Heart right ventricle (tissue), 16 donors: ENCODE results near the gene MFRP. TPM values are rescaled to one million over a fixed set of nuclear protein-coding genes. Genes with fewer than 3 reads are reported as not detected.

Experiments
- ATAC-seq, 8 donors: fragments of 200-7000 bp; cut with Tn5 transposase; one replicate each; pipeline ENCODE4 v1.9.1; 2020; ENCODE audit warnings: mild to moderate bottlenecking in 8 of 8, moderate library complexity in 8 of 8, moderate number of reproducible peaks in 1 of 8
- DNase-seq, 2 donors: peaks; one replicate each; pipeline ENCODE4 v3.0.0-alpha.2; 2020
- H3K27ac ChIP-seq, 10 donors: fragments of 200-600 bp; sonication (generic) in 2 of 10; one replicate each; pipeline versions ENCODE4 v1.5.0 to v1.8.0; 2020 to 2022; ENCODE audit warnings: mild to moderate bottlenecking in 3 of 10
- H3K27me3 ChIP-seq, 7 donors: fragments of 200-600 bp; one replicate each; pipeline ENCODE4 v1.8.0; 2021 to 2022; ENCODE audit warnings: mild to moderate bottlenecking in 2 of 7
- H3K36me3 ChIP-seq, 9 donors: fragments of 200-600 bp; sonication (generic) in 1 of 9; one replicate each; pipeline versions ENCODE4 v1.5.0 to v1.8.0; 2020 to 2022; ENCODE audit warnings: mild to moderate bottlenecking in 2 of 9
- H3K4me1 ChIP-seq, 9 donors: fragments of 200-600 bp; sonication (generic) in 1 of 9; one replicate each; pipeline versions ENCODE4 v1.5.0 to v1.8.0; 2020 to 2022; ENCODE audit warnings: mild to moderate bottlenecking in 4 of 9
- H3K4me3 ChIP-seq, 10 donors: fragments of 200-600 bp; sonication (generic) in 2 of 10; one replicate each; pipeline versions ENCODE4 v1.5.0 to v1.8.0; 2020 to 2022; ENCODE audit warnings: mild to moderate bottlenecking in 7 of 10, moderate library complexity in 2 of 10
- H3K9me3 ChIP-seq, 11 donors: fragments of 200-600 bp in 10 of 11; sonication (generic) in 2 of 11; one replicate each; pipeline versions ENCODE4 v1.5.0 to v1.8.0; 2013 to 2022; ENCODE audit warnings: mild to moderate bottlenecking in 2 of 11, control low read depth in 1 of 11, moderate library complexity in 1 of 11
- CTCF ChIP-seq, 9 donors: fragments of 200-600 bp; sonication (generic) in 2 of 9; IDR thresholded peaks; one replicate each; pipeline versions ENCODE4 v1.5.0 to v1.8.0; 2021 to 2022; ENCODE audit warnings: antibody characterized with exemption in 9 of 9, mild to moderate bottlenecking in 5 of 9, moderate library complexity in 1 of 9
- WGBS, 2 donors: extraction: QIAGEN DNeasy Blood & Tissue Kit; methylation state at CpG; one replicate each; pipeline ENCODE4 v1.1.7; 2013; ENCODE audit warnings: inconsistent platforms in 1 of 2; 5-methylcytosine and 5-hydroxymethylcytosine counted together
- intact Hi-C, 10 donors: fragments of 100-400 bp; cut with DNase I; formaldehyde crosslinking; loops; one replicate each; pipeline versions ENCODE4 v1.11.1 to v1.14.2; 2022
- polyA plus RNA-seq, 2 donors: library from polyadenylated mRNA; stranded (reverse); fragments of 200-250 nt; gene quantifications; one replicate each; pipeline ENCODE4 v1.2.3, GENCODE V29; 2013
- total RNA-seq, 10 donors: library from RNA; stranded (reverse); fragmentation: NEBNext Ultra II Directional in 3 of 10; extraction: Animal tissue kit (Norgen Biotek cat#: 25700) in 3 of 10; gene quantifications; one replicate each; pipeline versions ENCODE4 v1.2.1 to v1.2.4, GENCODE V29; 2021 to 2023
- donor health status: Arrhythmogenic right ventricular cardiomyopathy.
- donor health status: ischemic (EF 13 %, LVEDD 7.1; RV severe dilation, severe dysfunction).
- donor health status: healthy with polysubstance abuse.
- donor health status: DM: no; HTN: yes; CAD: no.
- donor health status: DM: no; HTN: no; CAD: no.
- donor health status: ischemic (EF 25% LVEDD 6.9; RV normal size, moderate dysfunction).
- donor health status: ischemic (EF 25% LVEDD 5.7; RV mildly dilated, moderate dysfunction).
- donor health status: healthy.
- donor health status: DM: yes; HTN: yes; CAD: no.
- donor health status: Ischemic cardiomyopathy.
- donor health status: ischemic (EF 35%, LVEDD 5.7; RV mildly dilated, moderate dysfunction).
- donor health status: nonischemic (EF 11% LVEDD 7.7; RV severe dilation, severe dysfunction).
- donor health status: DM: yes; HTN: yes; CAD: no.
- donor health status: PGD.
- donor health status: ischemic (EF 29% LVEDD 5.4; RV normal size, mild dysfunction).
- donor health status: nonischemic (EF 23%, LVEDD 6.1; RV moderate dilation, normal function).

Gene MFRP
- total and polyA plus RNA-seq, 12 donors, result 0.04 TPM; not detected in 11

GRCh38 chr11:119299416-119299815 lies 47.1 kb downstream of the MFRP start:
- no peak for ATAC-seq
- peaks cover 0 to 42% (median 24%) of the 10 kb centered on the region in 9 donors for H3K4me1 ChIP-seq
- intact Hi-C loops, result loop anchor here in 1 of 10 donors (10.0 kb wide), 1 partner anchor 95 kb away; the partner anchor contains the start of gene CBL

GRCh38 chr11:119298726-119299125 lies 47.8 kb downstream of the MFRP start:
- no peaks in the 10 kb centered on the region for H3K27me3 ChIP-seq
- DNase-seq (peak; percentile 61 to 65), ATAC-seq (peak; percentile 79 to 96 (median 88))
- H3K9me3 ChIP-seq, result no peaks in the 10 kb centered on the region
- peak overlapping the region in 7 of 10 donors; percentile 57 to 77 (median 73) for H3K27ac ChIP-seq
- intact Hi-C loops, result loop anchor here in 1 of 10 donors (10.0 kb wide), 1 partner anchor 94 kb away; the partner anchor contains the start of gene CBL
- peaks cover 0 to 42% (median 24%) of the 10 kb centered on the region in 9 donors for H3K4me1 ChIP-seq
- H3K36me3 ChIP-seq, result peaks cover 0 to 96% (median 29%) of the 10 kb centered on the region in 9 donors
- 41 to 64% methylated on average over 2 of the region's 2 CpGs for WGBS, 2 donors
- TF ChIP-seq CTCF (IDR thresholded peaks at IDR 0.05), result no peak
- no peak overlapping the region for H3K4me3 ChIP-seq

More at GRCh38 chr11:119299416-119299815, 47.1 kb downstream of the MFRP start:
- WGBS, 2 donors, result 94 to 95% methylated on average over 9 of the region's 9 CpGs
- no peak overlapping the region for H3K4me3 ChIP-seq
- DNase-seq, result no peak
- no peaks in the 10 kb centered on the region for H3K9me3 ChIP-seq
- no peak for TF ChIP-seq CTCF (IDR thresholded peaks at IDR 0.05)
- peaks cover 0 to 98% (median 29%) of the 10 kb centered on the region in 9 donors for H3K36me3 ChIP-seq
- peak overlapping the region in 4 of 10 donors; percentile 16 to 77 (median 40) for H3K27ac ChIP-seq
- H3K27me3 ChIP-seq, result no peaks in the 10 kb centered on the region

GRCh38 chr11:119297938-119298337 lies 48.6 kb downstream of the MFRP start:
- peaks cover 0 to 96% (median 23%) of the 10 kb centered on the region in 9 donors for H3K36me3 ChIP-seq
- ATAC-seq, result no peak
- WGBS, 2 donors, result 53 to 61% methylated on average over 3 of the region's 3 CpGs
- peaks cover 0 to 42% (median 24%) of the 10 kb centered on the region in 9 donors for H3K4me1 ChIP-seq
- H3K27me3 ChIP-seq, result no peaks in the 10 kb centered on the region
- no peak for DNase-seq
- H3K27ac ChIP-seq, result peak overlapping the region in 7 of 10 donors; percentile 57 to 77 (median 73)
- no peak overlapping the region for H3K4me3 ChIP-seq
- intact Hi-C loops, result loop anchor here in 1 of 10 donors (10.0 kb wide), 1 partner anchor 93 kb away; the partner anchor contains the start of gene CBL
- no peaks in the 10 kb centered on the region for H3K9me3 ChIP-seq
- TF ChIP-seq CTCF (IDR thresholded peaks at IDR 0.05), result no peak

- TF ChIP-seq CTCF (IDR thresholded peaks at IDR 0.05), result no peak
- peaks cover 0 to 12% (median 5%) of the 10 kb centered on the region in 11 donors for H3K9me3 ChIP-seq
- no peak overlapping the region for H3K4me3 ChIP-seq
- H3K27me3 ChIP-seq, result no peaks in the 10 kb centered on the region
- H3K27ac ChIP-seq, result no peak overlapping the region
- H3K4me1 ChIP-seq, result peaks cover 0 to 32% (median 24%) of the 10 kb centered on the region in 9 donors
- 61 to 66% methylated on average over 3 of the region's 3 CpGs for WGBS, 2 donors
- ATAC-seq (no peak), DNase-seq (no peak)
- intact Hi-C loops, result loop anchor here in 1 of 10 donors (10.0 kb wide), 1 partner anchor 90 kb away; the partner anchor contains the start of gene CBL
- peaks cover 0 to 90% (median 30%) of the 10 kb centered on the region in 9 donors for H3K36me3 ChIP-seq
Observed at GRCh38 chr11:119295178-119295577, 51.3 kb downstream of the MFRP start.
